HL-60 (cell line): Measurements from ENCODE around the gene CMBL.

Experiments
- DNase-seq, 2 experiments: peaks; one replicate each; pipeline ENCODE4 v3.0.0-alpha.2; 2010 to 2020; ENCODE audit warnings: low read depth in 1 of 2, low spot score in 1 of 2
- H3K27ac ChIP-seq: fragments of 250-450 bp; sonication (Bioruptor Pico); replicated peaks from 2 replicates; pipeline ENCODE4 v1.5.1; 2020; ENCODE audit warnings: mild to moderate bottlenecking, moderate library complexity
- H3K27me3 ChIP-seq: fragments of 250-450 bp; sonication (Bioruptor Pico); 2 replicates; pipeline ENCODE4 v1.5.1; 2021; ENCODE audit warnings: mild to moderate bottlenecking, moderate library complexity; ENCODE audit not compliant: insufficient read depth, poor library complexity, severe bottlenecking
- H3K4me3 ChIP-seq: replicated peaks from 2 replicates; pipeline ENCODE4 v1.5.1; 2011; ENCODE audit warnings: mild to moderate bottlenecking, control low read depth, low read length; ENCODE audit not compliant: insufficient read depth
- CTCF ChIP-seq: IDR thresholded peaks from one replicate; pipeline ENCODE4 v1.5.1; 2011; ENCODE audit warnings: low read length, control low read depth, inconsistent platforms; ENCODE audit not compliant: insufficient read depth
- GABPA ChIP-seq: IDR thresholded peaks from 2 replicates; pipeline ENCODE4 v1.6.1; 2012; ENCODE audit warnings: low read depth
- POLR2AphosphoS5 ChIP-seq: IDR thresholded peaks from 2 replicates; pipeline ENCODE4 v1.6.1; 2012; ENCODE audit warnings: low read depth
- REST ChIP-seq: IDR thresholded peaks from 2 replicates; pipeline ENCODE4 v1.6.1; 2012; ENCODE audit warnings: low read depth; ENCODE audit not compliant: insufficient replicate concordance
- SPI1 ChIP-seq: IDR thresholded peaks from 2 replicates; pipeline ENCODE4 v1.6.1; 2012; ENCODE audit warnings: low read depth, mild to moderate bottlenecking, borderline replicate concordance

CMBL gene

GRCh38 chr5:10295619-10296326 lies 11.9 kb downstream of the CMBL start:
- no peak for DNase-seq
- TF ChIP-seq REST: no peak
- TF ChIP-seq GABPA: no peak
- no peak for TF ChIP-seq CTCF
- TF ChIP-seq SPI1: no peak
- TF ChIP-seq POLR2AphosphoS5: no peak

GRCh38 chr5:10293907-10294662 lies 13.6 kb downstream of the CMBL start:
- Histone ChIP-seq H3K27ac (no peak overlapping the region), H3K27me3 (no peaks in the 10 kb centered on the region), H3K4me3 (no peak overlapping the region)
- DNase-seq: no peak
- TF ChIP-seq REST: no peak
- no peak for TF ChIP-seq POLR2AphosphoS5
- no peak for TF ChIP-seq CTCF
- no peak for TF ChIP-seq SPI1

More at GRCh38 chr5:10295619-10296326, 11.9 kb downstream of the CMBL start:
- no peaks in the 10 kb centered on the region for H3K27me3 ChIP-seq
- H3K27ac ChIP-seq: no peak overlapping the region
- H3K4me3 ChIP-seq: no peak overlapping the region

GRCh38 chr5:10291692-10292339 lies 15.9 kb downstream of the CMBL start:
- no peak for TF ChIP-seq REST
- no peak for TF ChIP-seq GABPA
- TF ChIP-seq POLR2AphosphoS5: no peak
- H3K4me3 ChIP-seq: no peak overlapping the region
- no peaks in the 10 kb centered on the region for H3K27me3 ChIP-seq
- no peak for DNase-seq
- no peak overlapping the region for H3K27ac ChIP-seq
